Measurements from ENCODE around the gene NKAIN1.

GRCh38 chr1:31248276-31248675 is 8.6 kb upstream of the NKAIN1 start:
- TF ChIP-seq TAF1 (IDR thresholded peaks at IDR 0.05; ENCODE audit: low read depth, low read length) = no peak
- no peak for TF ChIP-seq POLR2A (IDR thresholded peaks at IDR 0.05; ENCODE audit: low read depth, low read length)
- TF ChIP-seq POLR2AphosphoS5 (IDR thresholded peaks at IDR 0.05; ENCODE audit: low read depth, low read length) = no peak
- TF ChIP-seq SPI1 (IDR thresholded peaks at IDR 0.05; ENCODE audit: low read depth, low read length) = no peak
